ENCODE data around the gene DPYSL4. TPM values are rescaled to one million over a fixed set of nuclear protein-coding genes. Genes with fewer than 3 reads are reported as not detected.
A peak's percentile ranks its signal among the peaks of the same experiment; 100 is the strongest.
"Not testable (repeated sequence)": the region's sequence is repeated elsewhere in the genome, so short reads cannot be mapped to it uniquely, and the experiment has no call there.

The DPYSL4 gene
- total and polyA plus RNA-seq, 9 donors, result 1.3 to 7.1 (median 4.7) TPM

- H3K27me3 ChIP-seq (ENCODE audit: control insufficient read depth, insufficient read depth, low read length), result no peaks in the 10 kb centered on the region
- no peak for DNase-seq
- WGBS (ENCODE audit: insufficient coverage), result 96% methylated on average over 5 of the region's 8 CpGs
- H3K36me3 ChIP-seq (ENCODE audit: control insufficient read depth, insufficient read depth, low read length), result no peaks in the 10 kb centered on the region
- peaks cover 4% of the 10 kb centered on the region for H3K4me1 ChIP-seq (ENCODE audit: control insufficient read depth, insufficient read depth, low read length)
- no peak overlapping the region for H3K27ac ChIP-seq (ENCODE audit: low read length)
- no peak overlapping the region for H3K4me3 ChIP-seq (ENCODE audit: low read length)
- H3K9me3 ChIP-seq (replicated peaks; ENCODE audit: control insufficient read depth, low read depth, low read length), result no peaks in the 10 kb centered on the region
Observed at GRCh38 chr10:132157101-132157500, 29.6 kb upstream of the DPYSL4 start.

DNA sequence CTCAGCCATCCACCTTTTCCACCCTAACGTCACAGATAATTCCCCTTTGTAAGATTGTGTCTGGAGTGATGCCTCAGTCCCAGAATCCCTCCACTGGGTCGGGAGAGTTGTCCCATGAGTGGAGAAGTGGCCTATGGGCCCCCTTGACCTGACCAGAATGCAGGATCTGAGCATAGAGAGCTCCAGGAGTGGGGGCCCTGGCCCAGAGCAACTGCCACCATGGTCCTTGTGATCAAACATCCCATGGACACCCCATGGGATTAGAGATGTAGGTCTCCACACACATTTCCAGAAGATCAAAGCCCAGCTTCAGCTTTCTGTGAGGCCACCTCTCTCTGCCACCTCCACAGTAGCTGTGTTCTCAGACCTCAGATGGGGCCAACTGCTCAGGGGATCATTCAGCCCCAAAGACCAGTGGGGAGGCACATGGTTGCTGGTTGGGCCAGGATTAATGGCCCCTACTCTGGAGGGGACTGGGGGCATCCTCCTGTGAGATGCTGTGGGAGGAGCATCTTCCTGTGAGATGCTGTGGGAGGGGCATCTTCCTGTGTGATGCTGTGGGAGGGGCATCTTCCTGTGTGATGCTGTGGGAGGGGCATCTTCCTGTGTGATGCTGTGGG lies 28.5 kb upstream of the DPYSL4 start:
- H3K27ac ChIP-seq (ENCODE audit: low read length), result no peak overlapping the region
- no peaks in the 10 kb centered on the region for H3K9me3 ChIP-seq (replicated peaks; ENCODE audit: control insufficient read depth, low read depth, low read length)
- peaks cover 14% of the 10 kb centered on the region for H3K4me1 ChIP-seq (ENCODE audit: control insufficient read depth, insufficient read depth, low read length)
- no peaks in the 10 kb centered on the region for H3K36me3 ChIP-seq (ENCODE audit: control insufficient read depth, insufficient read depth, low read length)
- no CpG with 5 or more reads among the region's 2 CpGs for WGBS (ENCODE audit: insufficient coverage)
- DNase-seq, result no peak
- H3K4me3 ChIP-seq (ENCODE audit: low read length), result no peak overlapping the region
- peaks cover 2% of the 10 kb centered on the region for H3K27me3 ChIP-seq (ENCODE audit: control insufficient read depth, insufficient read depth, low read length)

GRCh38 chr10:132158823-132159222 lies 27.9 kb upstream of the DPYSL4 start:
- no CpG with 5 or more reads among the region's 7 CpGs for WGBS (ENCODE audit: insufficient coverage)
- H3K36me3 ChIP-seq (ENCODE audit: control insufficient read depth, insufficient read depth, low read length), result no peaks in the 10 kb centered on the region
- H3K9me3 ChIP-seq (replicated peaks; ENCODE audit: control insufficient read depth, low read depth, low read length), result no peaks in the 10 kb centered on the region
- no peak for DNase-seq
- H3K4me1 ChIP-seq (ENCODE audit: control insufficient read depth, insufficient read depth, low read length), result peaks cover 20% of the 10 kb centered on the region
- no peak overlapping the region for H3K4me3 ChIP-seq (ENCODE audit: low read length)
- H3K27ac ChIP-seq (ENCODE audit: low read length), result no peak overlapping the region
- H3K27me3 ChIP-seq (ENCODE audit: control insufficient read depth, insufficient read depth, low read length), result peaks cover 8% of the 10 kb centered on the region

GRCh38 chr10:132159302-132160230 lies 27.2 kb upstream of the DPYSL4 start:
- WGBS (ENCODE audit: insufficient coverage), result 40% methylated on average over 1 of the region's 7 CpGs
- peaks cover 22% of the 10 kb centered on the region for H3K4me1 ChIP-seq (ENCODE audit: control insufficient read depth, insufficient read depth, low read length)
- DNase-seq; H3K36me3 ChIP-seq (ENCODE audit: control insufficient read depth, insufficient read depth, low read length); H3K9me3 ChIP-seq (replicated peaks; ENCODE audit: control insufficient read depth, low read depth, low read length); H3K4me3 ChIP-seq (ENCODE audit: low read length); H3K27ac ChIP-seq (ENCODE audit: low read length): not testable (repeated sequence)
- H3K27me3 ChIP-seq (ENCODE audit: control insufficient read depth, insufficient read depth, low read length), result peaks cover 12% of the 10 kb centered on the region

GRCh38 chr10:132160231-132160630 lies 26.5 kb upstream of the DPYSL4 start:
- H3K4me1 ChIP-seq (ENCODE audit: control insufficient read depth, insufficient read depth, low read length), result peaks cover 22% of the 10 kb centered on the region
- not testable (repeated sequence) for H3K4me3 ChIP-seq (ENCODE audit: low read length); H3K27ac ChIP-seq (ENCODE audit: low read length); H3K9me3 ChIP-seq (replicated peaks; ENCODE audit: control insufficient read depth, low read depth, low read length); H3K36me3 ChIP-seq (ENCODE audit: control insufficient read depth, insufficient read depth, low read length); DNase-seq
- peaks cover 16% of the 10 kb centered on the region for H3K27me3 ChIP-seq (ENCODE audit: control insufficient read depth, insufficient read depth, low read length)

DNA sequence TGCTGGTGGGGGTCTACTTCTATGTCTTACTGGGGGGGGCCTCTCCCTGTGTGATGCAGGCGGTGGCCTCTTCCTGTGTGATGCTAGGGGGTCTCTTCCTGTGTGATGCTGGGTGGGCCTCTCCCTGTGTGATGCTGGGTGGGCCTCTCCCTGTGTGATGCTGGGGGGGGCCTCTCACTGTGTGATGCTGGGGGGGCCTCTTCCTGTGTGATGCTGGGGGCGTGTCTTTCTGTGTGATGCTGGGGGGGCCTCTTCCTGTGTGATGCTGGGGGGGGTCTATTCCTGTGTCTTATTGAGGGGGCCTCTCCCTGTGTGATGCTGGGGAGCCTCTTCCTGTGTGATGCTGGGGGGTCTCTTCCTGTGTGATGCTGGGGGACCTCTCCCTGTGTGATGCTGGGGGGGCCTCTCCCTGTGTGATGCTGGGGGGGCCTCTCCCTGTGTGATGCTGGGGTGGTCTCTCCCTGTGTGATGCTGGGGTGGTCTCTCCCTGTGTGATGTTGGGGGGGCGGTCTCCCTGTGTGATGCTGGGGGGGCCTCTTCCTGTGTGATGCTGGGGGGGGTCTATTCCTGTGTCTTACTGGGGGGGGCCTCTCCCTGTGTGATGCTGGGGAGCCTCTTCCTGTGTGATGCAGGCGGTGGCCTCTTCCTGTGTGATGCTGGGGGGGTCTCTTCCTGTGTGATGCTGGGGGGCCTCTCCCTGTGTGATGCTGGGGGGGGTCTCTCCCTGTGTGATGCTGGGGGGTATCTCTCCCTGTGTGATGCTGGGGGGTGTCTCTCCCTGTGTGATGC lies 25.7 kb upstream of the DPYSL4 start:
- H3K36me3 ChIP-seq (ENCODE audit: control insufficient read depth, insufficient read depth, low read length); DNase-seq; H3K27ac ChIP-seq (ENCODE audit: low read length); H3K9me3 ChIP-seq (replicated peaks; ENCODE audit: control insufficient read depth, low read depth, low read length); H3K4me3 ChIP-seq (ENCODE audit: low read length): not testable (repeated sequence)
- WGBS (ENCODE audit: insufficient coverage), result no CpG with 5 or more reads among the region's 4 CpGs
- Histone ChIP-seq H3K27me3 (ENCODE audit: control insufficient read depth, insufficient read depth, low read length) (peaks cover 16% of the 10 kb centered on the region), H3K4me1 (ENCODE audit: control insufficient read depth, insufficient read depth, low read length) (peaks cover 22% of the 10 kb centered on the region)

DNA sequence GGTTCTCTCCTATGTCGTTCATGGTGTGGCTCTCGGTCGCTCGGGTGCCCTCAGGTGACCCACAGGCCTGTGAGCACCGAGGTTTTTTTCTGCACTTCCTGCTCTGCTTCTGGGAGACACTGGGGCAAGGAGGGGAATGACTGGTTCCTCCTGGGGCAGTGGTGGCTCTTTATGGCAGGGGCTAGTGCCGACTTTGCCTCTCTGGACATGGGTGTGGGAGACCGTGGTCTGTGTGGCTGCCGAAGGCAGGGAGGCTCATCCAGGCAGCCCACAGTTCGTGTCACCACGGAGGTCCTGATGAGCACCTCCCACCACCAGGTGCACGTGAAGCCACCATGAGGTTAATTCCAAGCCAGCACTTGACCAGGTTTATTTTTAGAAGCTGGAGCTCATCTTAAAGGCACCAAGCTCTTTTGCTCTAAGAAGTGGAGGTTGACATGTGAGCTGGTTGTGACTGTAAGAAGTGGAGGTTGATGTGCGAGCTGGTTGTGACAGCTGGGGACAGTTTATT lies 24.7 kb upstream of the DPYSL4 start:
- no peaks in the 10 kb centered on the region for H3K9me3 ChIP-seq (replicated peaks; ENCODE audit: control insufficient read depth, low read depth, low read length)
- 32% methylated on average over 8 of the region's 12 CpGs for WGBS (ENCODE audit: insufficient coverage)
- H3K27me3 ChIP-seq (ENCODE audit: control insufficient read depth, insufficient read depth, low read length), result peaks cover 18% of the 10 kb centered on the region
- no peaks in the 10 kb centered on the region for H3K36me3 ChIP-seq (ENCODE audit: control insufficient read depth, insufficient read depth, low read length)
- no peak overlapping the region for H3K27ac ChIP-seq (ENCODE audit: low read length)
- H3K4me1 ChIP-seq (ENCODE audit: control insufficient read depth, insufficient read depth, low read length), result peaks cover 22% of the 10 kb centered on the region
- no peak overlapping the region for H3K4me3 ChIP-seq (ENCODE audit: low read length)
- peak; percentile 60 for DNase-seq

GRCh38 chr10:132162590-132163277 lies 24.0 kb upstream of the DPYSL4 start:
- no peak for DNase-seq
- Histone ChIP-seq H3K27ac (ENCODE audit: low read length) (no peak overlapping the region), H3K36me3 (ENCODE audit: control insufficient read depth, insufficient read depth, low read length) (no peaks in the 10 kb centered on the region), H3K4me3 (ENCODE audit: low read length) (no peak overlapping the region), H3K9me3 (replicated peaks; ENCODE audit: control insufficient read depth, low read depth, low read length) (no peaks in the 10 kb centered on the region), H3K4me1 (ENCODE audit: control insufficient read depth, insufficient read depth, low read length) (peaks cover 22% of the 10 kb centered on the region), H3K27me3 (ENCODE audit: control insufficient read depth, insufficient read depth, low read length) (peaks cover 18% of the 10 kb centered on the region)
- 33% methylated on average over 6 of the region's 10 CpGs for WGBS (ENCODE audit: insufficient coverage)

DNA sequence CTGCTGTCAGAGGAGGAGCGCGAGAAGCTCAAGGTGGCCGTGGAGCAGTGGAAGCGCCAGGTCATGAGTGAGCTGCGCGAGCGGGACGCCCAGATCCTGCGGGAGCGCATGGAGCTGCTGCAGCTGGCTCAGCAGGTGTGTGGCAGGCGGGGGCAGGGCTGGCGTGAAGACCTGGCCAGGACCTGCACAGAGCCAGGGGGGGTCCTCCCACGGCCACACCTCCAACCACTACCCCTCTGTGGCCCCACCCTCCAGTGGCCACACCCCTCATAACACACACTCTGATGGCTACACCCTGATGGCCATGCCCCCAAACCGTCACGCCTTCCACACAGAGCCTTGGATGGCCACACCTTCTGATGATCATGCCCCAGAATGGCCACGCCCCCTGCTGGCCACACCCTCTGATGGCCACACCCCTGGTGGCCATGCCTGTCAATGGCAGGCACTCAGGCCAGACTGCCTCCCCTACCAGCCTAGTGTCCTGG lies 23.4 kb upstream of the DPYSL4 start:
- H3K4me1 ChIP-seq (ENCODE audit: control insufficient read depth, insufficient read depth, low read length), result peaks cover 22% of the 10 kb centered on the region
- WGBS (ENCODE audit: insufficient coverage), result 22% methylated on average over 9 of the region's 16 CpGs
- no peak overlapping the region for H3K4me3 ChIP-seq (ENCODE audit: low read length)
- H3K9me3 ChIP-seq (replicated peaks; ENCODE audit: control insufficient read depth, low read depth, low read length), result no peaks in the 10 kb centered on the region
- no peak overlapping the region for H3K27ac ChIP-seq (ENCODE audit: low read length)
- no peaks in the 10 kb centered on the region for H3K36me3 ChIP-seq (ENCODE audit: control insufficient read depth, insufficient read depth, low read length)
- no peak for DNase-seq
- peaks cover 19% of the 10 kb centered on the region for H3K27me3 ChIP-seq (ENCODE audit: control insufficient read depth, insufficient read depth, low read length)
